Measurements from ENCODE around the gene FGL2.
"Not testable (repeated sequence)": the region's sequence is repeated elsewhere in the genome, so short reads cannot be mapped to it uniquely, and the experiment has no call there.

The FGL2 gene

GRCh38 chr7:77184990-77185389 lies 14.6 kb downstream of the FGL2 start:
- DNase-seq (ENCODE audit: low read depth), result peak; percentile 58
- no peak for TF ChIP-seq CTCF (conservative IDR thresholded peaks at IDR 0.05; ENCODE audit: low read length)
- no peak overlapping the region for H3K4me3 ChIP-seq (ENCODE audit: low read length)

DNA sequence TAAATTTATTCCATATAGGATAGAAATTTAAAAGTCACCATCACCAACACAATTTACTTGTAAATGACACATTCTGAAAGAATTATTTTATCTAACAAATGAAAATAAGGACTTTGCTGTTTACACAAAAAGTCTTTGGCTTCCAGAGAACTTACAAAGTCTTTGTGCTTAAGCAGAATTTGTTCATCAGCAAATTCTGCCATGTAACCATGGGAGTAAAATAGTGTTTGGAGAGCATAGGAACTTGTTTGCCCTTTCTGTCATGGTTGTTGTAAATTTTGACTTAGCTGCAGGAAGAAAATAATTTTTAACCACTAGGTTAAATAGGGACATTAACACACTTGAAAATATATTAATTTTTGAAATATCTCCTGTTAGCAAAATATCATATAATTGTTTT lies 15.2 kb downstream of the FGL2 start:
- no peak for TF ChIP-seq CTCF (conservative IDR thresholded peaks at IDR 0.05; ENCODE audit: low read length)
- no peak for DNase-seq (ENCODE audit: low read depth)
- no peak overlapping the region for H3K4me3 ChIP-seq (ENCODE audit: low read length)

DNA sequence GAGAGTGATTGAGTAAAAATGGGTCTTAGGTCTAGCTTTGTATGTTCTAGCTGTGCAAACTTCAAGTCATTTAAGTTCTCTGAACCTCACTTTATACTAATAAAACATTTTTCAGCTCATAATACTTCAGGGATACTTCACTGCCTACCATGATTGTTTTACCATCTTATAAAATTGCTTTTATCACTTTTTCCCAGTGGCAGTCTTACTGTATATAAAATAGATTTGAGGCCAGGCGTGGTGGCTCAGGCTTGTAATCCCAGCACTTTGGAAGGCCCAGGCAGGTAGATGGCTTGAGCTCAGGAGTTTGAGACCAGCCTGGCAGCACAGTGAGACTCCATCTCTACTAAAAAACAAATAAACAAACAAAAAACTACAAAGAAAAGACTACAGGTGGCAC lies 17.4 kb downstream of the FGL2 start:
- TF ChIP-seq CTCF (conservative IDR thresholded peaks at IDR 0.05; ENCODE audit: low read length), result no peak
- DNase-seq (ENCODE audit: low read depth), result no peak
- H3K4me3 ChIP-seq (ENCODE audit: low read length), result no peak overlapping the region

DNA sequence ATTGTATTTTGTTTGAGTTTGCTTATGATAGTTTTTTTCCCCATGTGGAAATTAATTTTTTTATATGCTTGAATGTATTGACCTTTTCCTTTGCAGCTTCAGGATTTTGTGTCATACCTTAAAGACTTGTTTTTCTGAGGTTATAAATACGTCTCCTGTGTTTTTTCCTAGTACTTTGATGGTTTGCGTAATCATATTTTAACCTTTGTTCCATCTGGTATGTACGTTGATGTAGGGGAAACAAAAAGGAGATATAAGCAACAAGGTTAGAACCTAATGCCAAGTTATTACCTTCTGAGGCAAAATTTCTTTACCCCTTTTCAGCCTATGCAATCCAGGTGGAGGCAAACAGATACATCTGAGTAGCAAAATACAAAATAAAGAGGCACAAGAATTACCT lies 17.9 kb downstream of the FGL2 start:
- no peak overlapping the region for H3K4me3 ChIP-seq (ENCODE audit: low read length)
- no peak for DNase-seq (ENCODE audit: low read depth)
- no peak for TF ChIP-seq CTCF (conservative IDR thresholded peaks at IDR 0.05; ENCODE audit: low read length)

GRCh38 chr7:77181015-77181595 lies 18.5 kb downstream of the FGL2 start:
- TF ChIP-seq CTCF (conservative IDR thresholded peaks at IDR 0.05; ENCODE audit: low read length), result no peak
- no peak for DNase-seq (ENCODE audit: low read depth)
- H3K4me3 ChIP-seq (ENCODE audit: low read length), result no peak overlapping the region

DNA sequence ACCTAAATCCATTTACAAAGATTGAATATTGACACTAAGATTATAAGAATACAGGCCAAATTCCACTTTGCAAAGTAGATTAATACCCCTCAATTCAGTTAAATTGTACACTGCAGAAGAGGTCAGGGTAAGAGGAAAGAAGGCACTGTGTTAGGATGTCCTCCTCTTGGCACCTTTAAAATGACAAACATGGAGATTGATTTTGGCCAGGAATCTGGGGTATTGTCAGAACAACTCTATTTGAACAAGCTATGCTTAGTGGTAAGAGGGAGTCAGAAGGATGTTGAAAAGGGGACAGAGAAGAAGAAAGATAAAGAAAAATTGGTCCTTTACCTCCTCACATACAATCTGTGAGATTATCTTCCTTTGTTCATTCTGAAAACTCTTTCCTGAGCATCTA lies 21.6 kb downstream of the FGL2 start:
- not testable (repeated sequence) for H3K4me3 ChIP-seq (ENCODE audit: low read length); DNase-seq (ENCODE audit: low read depth)

- DNase-seq (ENCODE audit: low read depth); H3K4me3 ChIP-seq (ENCODE audit: low read length): not testable (repeated sequence)
Measured at GRCh38 chr7:77177321-77177904, 22.2 kb downstream of the FGL2 start.

DNA sequence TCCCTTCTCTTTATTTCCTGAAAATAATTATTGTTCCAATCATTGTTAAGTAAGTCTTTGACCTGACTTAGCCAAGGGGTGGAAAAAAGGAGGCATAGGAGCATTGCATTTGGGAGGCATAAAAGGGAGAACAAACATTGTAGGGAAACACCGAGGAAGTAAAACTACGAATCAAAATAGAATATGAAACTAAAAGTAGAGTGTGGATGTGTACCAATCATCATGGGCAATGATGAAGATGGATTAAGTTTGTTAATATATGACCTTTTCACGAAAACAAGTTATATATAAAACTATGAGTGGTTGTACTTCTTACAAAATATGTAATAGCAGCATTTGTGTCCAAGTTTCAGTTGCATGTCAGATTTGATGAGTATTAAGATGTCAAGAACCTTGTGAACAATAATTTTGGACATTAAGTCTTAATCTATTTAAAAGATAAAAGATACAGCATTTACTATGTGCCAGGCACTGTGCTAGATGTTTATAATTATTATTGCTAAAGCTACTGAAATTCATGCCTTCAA lies 24.3 kb downstream of the FGL2 start:
- H3K4me3 ChIP-seq (ENCODE audit: low read length); DNase-seq (ENCODE audit: low read depth): not testable (repeated sequence)

DNA sequence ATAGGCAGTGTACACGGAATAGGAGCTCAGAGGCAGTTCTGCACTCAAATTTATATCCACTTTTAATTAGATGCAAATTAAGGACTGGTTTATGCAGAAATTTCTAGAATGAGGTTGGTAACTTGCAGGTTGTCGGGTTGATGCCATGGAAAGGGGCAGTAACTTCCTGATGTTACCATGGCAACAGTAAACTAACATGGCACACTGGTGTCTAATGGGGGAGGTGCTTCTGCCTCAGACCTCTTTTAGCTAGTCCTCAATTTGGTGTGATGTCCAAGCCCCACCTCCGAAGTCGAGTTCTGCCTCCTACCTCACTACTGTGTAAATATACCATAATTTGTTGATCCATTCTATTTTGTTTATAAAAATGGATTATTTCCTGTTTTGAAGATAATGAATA lies 25.2 kb downstream of the FGL2 start:
- H3K4me3 ChIP-seq (ENCODE audit: low read length); DNase-seq (ENCODE audit: low read depth): not testable (repeated sequence)

- H3K4me3 ChIP-seq (ENCODE audit: low read length); DNase-seq (ENCODE audit: low read depth): not testable (repeated sequence)
Measured at GRCh38 chr7:77172437-77173172, 27.0 kb downstream of the FGL2 start.

- H3K4me3 ChIP-seq (ENCODE audit: low read length); DNase-seq (ENCODE audit: low read depth): not testable (repeated sequence)
Measured at GRCh38 chr7:77171073-77171472, 28.5 kb downstream of the FGL2 start.
